ENCODE data around the gene CAMK1G. TPM values are rescaled to one million over a fixed set of nuclear protein-coding genes. Genes with fewer than 3 reads are reported as not detected.

Gene CAMK1G
- polyA plus RNA-seq, 6 donors from 2014 or later, result not detected

DNA sequence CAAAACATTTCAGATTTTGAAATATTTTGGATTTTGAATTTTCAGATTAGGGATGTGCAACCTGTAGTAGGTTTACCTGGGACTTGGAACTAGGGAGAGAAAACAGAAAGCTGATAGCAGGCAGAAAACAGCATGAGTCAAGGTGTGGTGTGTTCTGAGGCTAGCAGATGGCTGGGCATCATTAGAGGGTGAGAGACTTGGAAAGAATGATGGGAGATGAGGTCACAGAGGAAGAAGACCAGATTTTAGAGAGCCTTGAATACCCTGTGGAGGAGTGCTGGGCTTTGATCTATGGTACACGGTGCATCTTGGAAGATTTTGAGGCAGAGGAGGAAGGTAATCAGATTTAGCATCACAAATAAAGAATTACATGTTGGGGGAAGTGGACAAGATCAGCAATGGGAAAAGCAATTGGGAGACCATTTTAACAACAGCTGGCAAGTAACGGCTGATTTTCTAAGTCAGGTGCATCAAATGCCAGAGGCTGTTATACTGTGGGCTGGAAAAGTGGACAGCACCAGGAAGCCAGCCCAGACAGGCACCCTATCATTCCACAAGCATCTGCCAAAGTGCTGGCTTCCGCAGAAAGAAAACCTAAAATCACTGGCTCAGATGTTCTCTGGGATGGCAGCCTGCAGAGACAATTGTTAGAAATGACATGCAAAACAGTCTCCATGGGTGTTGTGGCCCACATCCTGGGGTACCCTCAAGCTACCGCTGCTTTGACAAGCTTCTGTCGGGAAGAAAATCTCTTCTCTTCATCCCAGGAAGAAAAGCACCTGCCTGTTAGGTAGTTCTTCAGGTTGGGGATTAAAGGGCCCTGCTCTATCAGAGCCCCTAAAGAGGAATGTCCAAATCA lies 30.9 kb upstream of the CAMK1G start:
- H3K36me3 Mint-ChIP-seq, result no peaks in the 10 kb centered on the region
- ATAC-seq (ENCODE audit: low read depth in 2 of 2) (no peak), DNase-seq (no peak)
- peaks cover 10 to 22% (median 10%) of the 10 kb centered on the region in 3 donors for H3K27me3 Mint-ChIP-seq
- H3K4me1 Mint-ChIP-seq, result no peaks in the 10 kb centered on the region
- H3K27ac Mint-ChIP-seq, result no peak overlapping the region
- no peak overlapping the region for H3K4me3 Mint-ChIP-seq
- H3K9me3 Mint-ChIP-seq, result no peaks in the 10 kb centered on the region

DNA sequence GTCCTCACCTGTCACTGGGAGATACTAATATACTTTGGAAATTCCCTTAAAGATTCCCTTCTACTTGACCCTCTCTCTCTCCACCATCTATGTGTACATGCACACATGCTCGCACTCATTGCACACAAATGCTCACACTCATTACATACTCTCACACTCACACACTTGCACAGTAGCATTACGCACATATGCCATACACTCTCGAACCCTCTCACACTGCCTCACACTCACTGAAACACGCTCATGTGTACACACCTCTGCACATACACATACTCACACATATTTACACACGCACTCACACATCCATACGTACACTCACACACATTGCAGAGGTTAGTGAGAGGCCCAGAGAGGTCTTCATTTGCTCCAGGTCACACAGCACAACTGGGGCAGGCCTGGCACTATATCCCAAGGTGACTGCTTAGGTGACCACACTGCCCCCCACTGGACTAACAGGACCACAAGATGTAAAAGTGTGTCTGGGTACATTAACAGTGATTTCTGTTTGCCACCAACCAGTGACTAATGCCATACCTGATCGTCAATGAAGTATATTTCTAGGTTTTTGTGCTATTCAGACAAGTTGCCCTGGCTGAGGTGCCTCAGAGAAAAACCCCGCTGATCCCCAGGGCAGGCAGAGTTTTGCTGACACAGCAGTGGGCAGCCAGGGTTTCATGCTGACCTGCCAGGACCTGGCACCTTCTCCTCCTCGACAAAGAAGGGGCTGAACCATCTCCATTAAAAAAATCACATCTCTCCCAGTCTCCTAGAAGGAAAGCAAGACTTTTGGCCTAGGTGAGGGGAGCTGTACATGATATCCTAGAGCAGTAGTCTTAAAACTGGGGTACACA lies 28.5 kb upstream of the CAMK1G start:
- Mint-ChIP-seq H3K36me3 (no peaks in the 10 kb centered on the region), H3K4me1 (no peaks in the 10 kb centered on the region), H3K9me3 (no peaks in the 10 kb centered on the region), H3K27me3 (peaks cover 4 to 8% (median 5%) of the 10 kb centered on the region in 3 donors), H3K4me3 (no peak overlapping the region), H3K27ac (no peak overlapping the region)
- DNase-seq (no peak), ATAC-seq (ENCODE audit: low read depth in 2 of 2) (no peak)

DNA sequence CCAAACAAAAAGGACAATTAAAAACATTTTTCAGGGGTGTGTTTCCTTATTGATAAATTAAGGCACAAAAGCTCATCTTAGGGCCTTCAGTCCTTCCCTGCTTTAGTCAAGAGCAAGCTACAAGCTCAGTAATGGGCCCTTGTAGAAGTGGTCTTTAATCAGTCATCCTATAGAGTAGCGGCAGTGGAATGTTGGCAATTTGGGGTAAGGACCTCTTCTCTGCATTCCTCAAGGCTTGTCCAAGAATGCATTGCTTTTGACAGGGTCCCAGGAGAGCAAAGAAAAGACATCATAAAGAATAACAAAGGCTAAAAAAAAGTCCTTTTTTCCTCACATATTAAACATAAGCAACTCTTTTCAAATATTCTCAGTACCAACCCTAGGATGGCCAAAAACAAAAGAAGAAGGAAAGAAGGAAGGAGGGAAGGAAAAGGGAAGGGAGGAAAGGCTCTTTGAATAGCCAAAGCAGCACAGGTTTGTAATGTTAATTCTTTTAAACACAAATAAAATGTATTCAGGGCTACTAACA lies 27.3 kb upstream of the CAMK1G start:
- H3K36me3 Mint-ChIP-seq, result no peaks in the 10 kb centered on the region
- peaks cover 3 to 8% (median 5%) of the 10 kb centered on the region in 3 donors for H3K27me3 Mint-ChIP-seq
- H3K27ac Mint-ChIP-seq, result no peak overlapping the region
- ATAC-seq (ENCODE audit: low read depth in 2 of 2), result no peak
- H3K4me3 Mint-ChIP-seq, result no peak overlapping the region
- no peaks in the 10 kb centered on the region for H3K4me1 Mint-ChIP-seq
- DNase-seq, result no peak
- H3K9me3 Mint-ChIP-seq, result no peaks in the 10 kb centered on the region

DNA sequence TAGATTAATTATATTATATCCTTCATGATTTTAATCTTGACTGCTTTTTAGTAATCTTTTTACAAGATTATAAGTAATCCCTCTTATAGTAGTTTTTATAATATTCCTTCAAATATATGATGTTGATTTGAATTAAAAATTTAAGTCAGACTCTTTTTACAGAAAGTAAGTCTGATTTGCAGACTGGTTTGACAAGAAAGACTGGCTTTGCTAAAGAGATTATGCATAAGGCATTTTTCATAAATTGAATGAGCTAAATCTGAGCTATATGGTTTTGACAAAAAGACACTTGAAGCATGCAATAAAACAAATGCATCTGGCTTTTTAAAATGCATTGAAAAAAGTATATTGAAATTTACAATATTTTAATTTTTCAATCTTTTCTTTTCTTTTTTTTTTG lies 26.3 kb upstream of the CAMK1G start:
- H3K27me3 Mint-ChIP-seq, result peaks cover 0 to 13% (median 10%) of the 10 kb centered on the region in 3 donors
- H3K27ac Mint-ChIP-seq, result no peak overlapping the region
- H3K4me1 Mint-ChIP-seq, result no peaks in the 10 kb centered on the region
- no peak for ATAC-seq (ENCODE audit: low read depth in 2 of 2)
- no peaks in the 10 kb centered on the region for H3K36me3 Mint-ChIP-seq
- DNase-seq, result no peak
- H3K9me3 Mint-ChIP-seq, result no peaks in the 10 kb centered on the region
- no peak overlapping the region for H3K4me3 Mint-ChIP-seq

DNA sequence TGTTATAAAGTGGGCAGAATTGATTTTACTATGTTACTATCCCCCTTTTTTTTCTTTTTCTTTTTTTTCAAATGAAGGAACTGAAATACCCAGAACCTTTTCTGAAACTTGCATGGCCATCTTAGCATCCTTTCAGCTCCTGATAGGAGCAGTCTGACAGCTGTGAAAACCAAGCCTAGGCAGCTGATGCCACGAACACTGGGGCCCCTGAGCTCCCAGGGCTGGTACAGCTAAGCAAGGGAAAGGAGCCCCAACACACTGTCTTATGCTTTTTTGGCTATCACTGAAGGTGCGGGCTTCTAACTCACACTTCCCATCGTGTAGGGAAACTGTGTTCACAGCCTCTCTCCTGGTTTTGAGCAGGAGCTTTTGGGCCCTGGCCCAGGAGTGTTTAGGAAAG lies 23.0 kb upstream of the CAMK1G start:
- H3K4me1 Mint-ChIP-seq, result no peaks in the 10 kb centered on the region
- no peaks in the 10 kb centered on the region for H3K36me3 Mint-ChIP-seq
- H3K9me3 Mint-ChIP-seq, result no peaks in the 10 kb centered on the region
- ATAC-seq (ENCODE audit: low read depth in 2 of 2), result no peak
- no peak overlapping the region for H3K4me3 Mint-ChIP-seq
- no peak overlapping the region for H3K27ac Mint-ChIP-seq
- no peak for DNase-seq
- H3K27me3 Mint-ChIP-seq, result peaks cover 6 to 35% (median 33%) of the 10 kb centered on the region in 3 donors

DNA sequence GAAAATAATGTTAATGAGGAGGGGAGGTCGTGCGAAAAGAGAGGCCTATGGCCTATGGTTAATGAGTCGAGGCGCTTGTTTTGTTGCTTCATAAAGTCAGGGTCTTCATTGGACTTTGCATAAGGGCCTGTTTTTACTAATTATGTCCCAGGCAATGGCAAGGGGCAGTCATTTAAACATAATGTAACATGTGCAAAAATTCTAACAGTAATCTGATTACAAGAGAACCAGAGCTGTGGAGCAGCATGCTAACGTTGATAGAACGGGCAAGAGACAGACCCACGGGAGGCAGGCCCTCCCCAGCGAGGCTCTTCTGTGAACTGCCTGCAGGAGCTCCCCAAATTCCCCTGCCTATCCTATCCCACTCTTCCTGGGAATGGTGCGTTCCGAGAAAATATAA lies 22.6 kb upstream of the CAMK1G start:
- DNase-seq (no peak), ATAC-seq (ENCODE audit: low read depth in 2 of 2) (no peak)
- Mint-ChIP-seq H3K4me3 (no peak overlapping the region), H3K27me3 (peaks cover 11 to 39% (median 36%) of the 10 kb centered on the region in 3 donors), H3K36me3 (no peaks in the 10 kb centered on the region), H3K4me1 (no peaks in the 10 kb centered on the region), H3K9me3 (no peaks in the 10 kb centered on the region), H3K27ac (no peak overlapping the region)

DNA sequence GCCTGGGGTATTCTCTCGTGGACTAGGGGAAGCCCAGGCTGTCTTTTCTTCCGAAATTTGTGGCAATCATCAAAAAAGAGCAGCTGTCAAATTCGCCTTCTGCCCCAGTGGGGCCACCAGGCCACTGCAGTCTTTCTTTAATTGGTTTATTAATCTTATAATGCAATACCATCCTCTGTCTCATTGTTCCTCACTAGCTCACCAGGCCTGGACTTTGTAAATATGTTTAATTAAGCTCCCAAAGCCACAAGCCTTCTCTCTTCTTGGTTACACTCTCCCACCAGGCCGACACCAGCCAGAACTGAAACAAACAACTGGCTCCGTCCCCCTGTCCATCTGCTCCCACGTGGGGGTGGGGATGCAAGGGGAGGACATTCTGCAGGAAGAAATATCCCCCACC lies 22.0 kb upstream of the CAMK1G start:
- DNase-seq (no peak), ATAC-seq (ENCODE audit: low read depth in 2 of 2) (no peak)
- no peaks in the 10 kb centered on the region for H3K9me3 Mint-ChIP-seq
- H3K4me3 Mint-ChIP-seq, result no peak overlapping the region
- no peaks in the 10 kb centered on the region for H3K4me1 Mint-ChIP-seq
- peaks cover 16 to 45% (median 41%) of the 10 kb centered on the region in 3 donors for H3K27me3 Mint-ChIP-seq
- no peak overlapping the region for H3K27ac Mint-ChIP-seq
- H3K36me3 Mint-ChIP-seq, result no peaks in the 10 kb centered on the region

DNA sequence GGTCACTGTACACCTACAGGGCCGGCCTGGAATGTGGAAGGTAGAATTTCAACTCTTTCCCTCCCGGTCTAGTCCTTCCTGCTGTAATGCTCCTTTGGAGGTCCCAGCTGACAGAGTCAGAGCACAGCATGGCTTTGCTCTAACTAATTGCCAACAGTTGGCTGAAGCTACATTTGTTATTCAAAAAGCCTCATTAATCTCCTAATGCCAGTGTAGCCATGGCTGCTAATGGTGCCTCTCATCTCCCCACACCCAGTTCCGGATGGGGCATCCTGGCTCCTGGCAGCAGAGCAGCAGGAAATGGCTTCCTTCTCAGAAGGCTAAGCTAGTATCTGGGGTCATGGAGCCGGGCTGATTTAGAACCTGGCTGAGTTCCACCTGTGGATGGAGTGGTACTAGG lies 18.7 kb upstream of the CAMK1G start:
- H3K9me3 Mint-ChIP-seq, result no peaks in the 10 kb centered on the region
- ATAC-seq (ENCODE audit: low read depth in 2 of 2), result no peak
- no peaks in the 10 kb centered on the region for H3K36me3 Mint-ChIP-seq
- H3K4me1 Mint-ChIP-seq, result peaks cover 0 to 5% (median 4%) of the 10 kb centered on the region in 3 donors
- H3K27me3 Mint-ChIP-seq, result peaks cover 35 to 69% (median 57%) of the 10 kb centered on the region in 3 donors
- no peak overlapping the region for H3K4me3 Mint-ChIP-seq
- no peak for DNase-seq
- H3K27ac Mint-ChIP-seq, result no peak overlapping the region

DNA sequence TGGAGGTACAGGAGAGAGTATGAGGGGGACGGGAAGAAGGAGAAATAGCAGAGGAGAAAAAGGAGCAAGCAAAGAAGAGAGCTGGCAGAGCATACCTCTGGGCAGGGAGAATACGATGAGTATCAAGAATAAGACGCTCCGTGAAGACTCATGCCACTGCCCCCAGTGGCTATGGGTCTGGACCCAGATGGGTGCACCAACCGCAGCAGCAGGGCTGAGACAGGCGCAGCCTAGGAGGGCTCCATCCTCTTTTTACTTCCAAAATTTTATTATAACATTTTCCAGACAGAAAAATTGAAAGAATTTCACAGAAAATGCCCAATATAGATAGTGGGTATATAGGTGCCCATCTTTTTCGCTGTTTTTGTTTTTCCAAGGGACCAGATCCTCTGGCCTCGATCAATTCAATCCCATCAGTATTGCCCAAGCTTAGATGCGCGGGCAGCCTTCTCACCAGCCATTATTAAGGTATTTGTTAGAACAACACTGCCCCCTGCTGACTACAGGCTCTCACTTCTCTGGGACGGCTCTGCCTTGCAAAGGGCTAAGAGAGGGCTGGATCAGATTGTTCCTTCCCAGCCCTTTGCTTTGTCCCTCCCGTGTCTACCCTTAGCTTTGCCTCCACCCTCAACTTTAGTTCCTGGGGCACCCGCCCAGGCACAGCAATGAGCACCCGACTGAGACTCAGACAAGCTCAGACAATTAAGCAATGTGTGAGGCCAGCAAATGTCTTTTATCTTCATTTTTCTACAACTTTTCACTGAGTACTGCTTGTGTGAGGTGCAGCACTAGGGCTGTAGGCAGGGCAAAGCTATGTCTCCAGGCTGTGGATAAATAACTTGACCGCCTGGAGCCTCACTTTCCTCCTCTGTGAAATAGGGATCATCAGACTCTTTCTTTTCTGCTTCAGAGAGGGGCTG lies 17.5 kb upstream of the CAMK1G start:
- H3K4me1 Mint-ChIP-seq, result peaks cover 0 to 9% (median 6%) of the 10 kb centered on the region in 3 donors
- no peaks in the 10 kb centered on the region for H3K9me3 Mint-ChIP-seq
- DNase-seq, result peak; percentile 23
- no peak overlapping the region for H3K4me3 Mint-ChIP-seq
- peak; percentile 46 to 66 for ATAC-seq (ENCODE audit: low read depth in 2 of 2)
- peak overlapping the region in 1 of 6 donors; percentile 3 for H3K27ac Mint-ChIP-seq
- peaks cover 37 to 74% (median 65%) of the 10 kb centered on the region in 3 donors for H3K27me3 Mint-ChIP-seq
- H3K36me3 Mint-ChIP-seq, result no peaks in the 10 kb centered on the region

DNA sequence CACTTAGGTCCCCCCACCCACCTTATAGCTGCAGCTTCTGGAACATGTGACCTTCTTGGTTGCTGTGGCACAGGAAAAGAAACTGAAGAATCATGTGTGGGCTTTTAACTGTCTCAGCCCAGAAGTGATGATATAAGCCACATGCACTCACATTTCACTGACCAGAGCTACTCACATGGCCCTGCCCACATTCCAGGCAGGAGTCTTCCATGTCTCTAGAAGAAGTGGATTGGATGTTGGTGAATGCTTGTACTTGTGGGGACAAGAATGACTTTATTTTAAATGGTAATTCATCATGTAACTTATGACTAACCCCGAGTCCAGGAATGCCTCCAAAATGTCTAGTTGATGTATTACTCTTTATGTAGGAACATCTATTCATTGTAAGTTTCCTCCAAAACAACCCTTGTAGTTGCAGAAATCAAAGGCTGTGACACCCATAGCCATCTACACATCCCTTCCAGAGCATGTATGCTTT lies 15.8 kb upstream of the CAMK1G start:
- no peak for ATAC-seq (ENCODE audit: low read depth in 2 of 2)
- H3K36me3 Mint-ChIP-seq, result no peaks in the 10 kb centered on the region
- no peak overlapping the region for H3K4me3 Mint-ChIP-seq
- no peak overlapping the region for H3K27ac Mint-ChIP-seq
- H3K4me1 Mint-ChIP-seq, result peaks cover 0 to 9% (median 6%) of the 10 kb centered on the region in 3 donors
- H3K27me3 Mint-ChIP-seq, result peaks cover 47 to 79% (median 65%) of the 10 kb centered on the region in 3 donors
- no peaks in the 10 kb centered on the region for H3K9me3 Mint-ChIP-seq
- DNase-seq, result no peak

DNA sequence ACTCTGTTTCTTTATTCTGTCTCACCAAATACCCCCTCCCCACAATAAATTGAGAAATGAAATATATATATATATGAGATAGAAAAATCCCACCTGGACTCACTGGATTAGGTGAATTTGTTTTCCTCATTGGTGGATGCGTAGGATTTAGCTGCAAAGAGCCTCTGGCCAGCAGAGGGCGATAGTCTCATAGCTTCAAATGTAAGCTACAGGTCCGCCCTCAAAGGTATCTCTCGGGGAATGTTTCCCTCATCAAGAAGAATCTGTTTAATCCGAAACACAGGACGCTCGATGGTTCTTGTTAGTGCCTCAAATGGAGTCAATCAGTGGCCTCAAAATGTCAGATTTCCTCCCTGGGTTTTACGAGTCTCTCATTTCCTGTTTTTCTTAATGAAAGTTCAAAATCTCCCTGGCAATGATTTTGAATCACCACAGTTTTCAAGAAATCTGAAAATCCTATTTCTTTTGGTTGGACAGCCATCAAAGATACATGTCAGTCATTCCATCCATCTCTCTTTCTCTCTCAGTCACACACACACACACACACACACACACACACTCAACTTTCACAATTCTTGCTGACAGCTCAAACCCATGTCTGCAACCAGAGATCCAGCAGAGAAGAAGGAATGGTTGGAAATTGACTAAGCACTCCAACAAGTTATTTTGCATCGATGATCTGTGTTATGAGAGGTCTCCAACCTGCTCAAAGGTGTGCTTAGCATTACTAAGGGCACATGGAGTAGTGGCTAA lies 13.9 kb upstream of the CAMK1G start:
- ATAC-seq (ENCODE audit: low read depth in 2 of 2) (peak; percentile 34 to 60), DNase-seq (peak; percentile 23)
- Mint-ChIP-seq H3K4me3 (no peak overlapping the region), H3K4me1 (peaks cover 0 to 9% (median 6%) of the 10 kb centered on the region in 3 donors), H3K36me3 (no peaks in the 10 kb centered on the region), H3K9me3 (no peaks in the 10 kb centered on the region), H3K27ac (peak overlapping the region in 1 of 6 donors; percentile 34), H3K27me3 (peaks cover 49 to 74% (median 55%) of the 10 kb centered on the region in 3 donors)

DNA sequence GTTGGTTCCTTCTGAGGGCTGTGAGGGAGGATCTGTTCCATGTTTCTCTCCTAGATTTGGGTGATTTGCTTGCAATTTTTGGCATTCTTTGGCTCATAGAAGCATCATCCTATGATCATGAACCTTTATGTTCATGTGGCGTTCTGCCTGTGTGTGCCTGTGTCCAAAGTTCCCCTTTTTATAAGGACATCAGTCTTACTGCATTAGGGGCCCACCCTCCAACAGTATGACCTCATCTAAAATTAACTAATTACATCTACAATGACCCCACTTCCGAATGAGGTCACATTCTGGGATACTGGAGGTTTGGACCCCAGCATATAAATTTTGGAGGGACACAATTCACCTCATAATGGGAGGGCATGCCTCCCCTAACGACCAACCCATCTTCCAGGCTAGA lies 12.8 kb upstream of the CAMK1G start:
- H3K4me1 Mint-ChIP-seq, result peaks cover 0 to 9% (median 6%) of the 10 kb centered on the region in 3 donors

More for the DNA sequence above, 12.8 kb upstream of the CAMK1G start:
- Mint-ChIP-seq H3K27me3 (peaks cover 39 to 64% (median 51%) of the 10 kb centered on the region in 3 donors), H3K4me3 (no peak overlapping the region), H3K9me3 (no peaks in the 10 kb centered on the region), H3K36me3 (no peaks in the 10 kb centered on the region), H3K27ac (peak overlapping the region in 1 of 6 donors; percentile 50)
- ATAC-seq (ENCODE audit: low read depth in 2 of 2) (no peak), DNase-seq (no peak)

Data from naive B cell (primary cell).